ENCODE results near the gene NR6A1. TPM values are rescaled to one million over a fixed set of nuclear protein-coding genes. Genes with fewer than 3 reads are reported as not detected.

Gene NR6A1
- total and polyA plus RNA-seq, 2 of the 8 experiments (the other 6 are each of a cell fraction or from before 2014, with no cell fraction given): 93.2 to 237 TPM

GRCh38 chr9:124473310-124473709 lies 297.8 kb downstream of the NR6A1 start (continued):
- no peak for TF ChIP-seq KDM5A (IDR thresholded peaks at IDR 0.05; ENCODE audit: low read length)
- TF ChIP-seq CHD1 (IDR thresholded peaks at IDR 0.05; ENCODE audit: low read depth, low read length): no peak
- no peak for TF ChIP-seq TAF1 (IDR thresholded peaks at IDR 0.05; ENCODE audit: low read depth, low read length)
- no peak for TF ChIP-seq SIX5 (IDR thresholded peaks at IDR 0.05; ENCODE audit: low read depth, low read length)
- TF ChIP-seq JUND (IDR thresholded peaks at IDR 0.05; ENCODE audit: low read length): no peak
- no peak for TF ChIP-seq GABPA (IDR thresholded peaks at IDR 0.05; ENCODE audit: borderline replicate concordance, insufficient read depth, low read length)

All from H1 (cell line).